ENCODE data around the gene AACS. TPM values are rescaled to one million over a fixed set of nuclear protein-coding genes. Genes with fewer than 3 reads are reported as not detected.

The AACS gene
- total and polyA plus RNA-seq, 2 donors (not counting 1 experiment from before 2014, with no cell fraction given): 6.1 to 20.8 TPM

GRCh38 chr12:125192690-125193221 is 127.5 kb downstream of the AACS start:
- 79% methylated on average over 9 of the region's 9 CpGs for WGBS (ENCODE audit: insufficient coverage)
- Histone ChIP-seq H3K4me1 (ENCODE audit: control insufficient read depth in 2 of 2, insufficient read depth in 2 of 2, low read length in 2 of 2) (peaks cover 4 to 13% of the 10 kb centered on the region in 2 donors), H3K27ac (ENCODE audit: low read length in 2 of 2) (no peak overlapping the region), H3K79me2 (ENCODE audit: control insufficient read depth, insufficient read depth, low read length) (no peaks in the 10 kb centered on the region), H4K20me1 (ENCODE audit: control insufficient read depth, insufficient read depth, low read length, poor library complexity, severe bottlenecking) (no peaks in the 10 kb centered on the region), H3K27me3 (replicated peaks in 1 of 4; ENCODE audit: control extremely low read depth in 1 of 4, control insufficient read depth in 3 of 4, insufficient read depth in 4 of 4, low read length in 3 of 4) (peaks cover 0 to 48% (median 21%) of the 10 kb centered on the region in 4 experiments), H3K9me3 (ENCODE audit: control extremely low read depth in 1 of 3, control insufficient read depth in 2 of 3, insufficient read depth in 1 of 3, low read length in 2 of 3) (no peaks in the 10 kb centered on the region), H3K4me2 (replicated peaks; ENCODE audit: low read depth, low read length, poor library complexity, severe bottlenecking) (no peak overlapping the region), H2AFZ (ENCODE audit: insufficient read depth, low read depth, low read length, poor library complexity, severe bottlenecking) (no peak overlapping the region), H3K36me3 (replicated peaks in 1 of 2; ENCODE audit: control extremely low read depth in 1 of 2, control insufficient read depth in 1 of 2, extremely low read depth in 1 of 2, insufficient read depth in 2 of 2, low read length in 1 of 2) (no peaks in the 10 kb centered on the region), H3K4me3 (ENCODE audit: control extremely low read depth in 1 of 5, extremely low read depth in 1 of 5, insufficient read depth in 1 of 5, low read depth in 2 of 5, low read length in 4 of 5) (no peak overlapping the region), H3K9ac (ENCODE audit: low read length) (no peak overlapping the region)
- DNase-seq: no peak
- Mint-ChIP-seq H3K4me3 (no peak overlapping the region), H3K9me3 (ENCODE audit: insufficient read depth) (no peaks in the 10 kb centered on the region), H3K27ac (no peak overlapping the region), H3K27me3 (peaks cover 70% of the 10 kb centered on the region), H3K4me1 (peaks cover 10% of the 10 kb centered on the region)
- no peak for TF ChIP-seq CTCF (IDR thresholded peaks at IDR 0.05)
- no peak for TF ChIP-seq EZH2 (IDR thresholded peaks at IDR 0.05; ENCODE audit: borderline replicate concordance, insufficient read depth, low read depth, low read length, poor library complexity, severe bottlenecking)
- no peak for ATAC-seq (ENCODE audit: low read depth)
- POLR2A ChIA-PET: no interaction called here
- intact Hi-C loops (cut with micrococcal nuclease): no loop called here
- CTCF ChIA-PET: no interaction called here

Small RNA genes within 50 kb of the gene (small RNA-seq; reads per million reads assigned to genes)
- not detected for gene AC122688.1 (ENCODE audit: insufficient read length, low read depth, low replicate concordance)

Other genes with a start within 250 kb of the AACS start
- 25.8 and 26.8 TPM in 2 replicates for gene SCARB1, start 201.6 kb upstream of the AACS start, total RNA-seq
- 30.0 and 30.7 TPM in 2 replicates for gene SCARB1, start 201.6 kb upstream of the AACS start, polyA plus RNA-seq
- 950 and 953 TPM in 2 replicates for gene UBC, start 150.8 kb upstream of the AACS start, total RNA-seq
- gene UBC, start 150.8 kb upstream of the AACS start, polyA plus RNA-seq: 3,294 and 4,477 TPM in 2 replicates
- gene DHX37, start 76.3 kb upstream of the AACS start, total RNA-seq: 33.1 and 37.8 TPM in 2 replicates
- gene DHX37, start 76.3 kb upstream of the AACS start, polyA plus RNA-seq: 25.0 and 29.9 TPM in 2 replicates
- gene BRI3BP, start 71.8 kb upstream of the AACS start, total RNA-seq: 14.3 and 15.0 TPM in 2 replicates
- 5.2 and 6.8 TPM in 2 replicates for gene BRI3BP, start 71.8 kb upstream of the AACS start, polyA plus RNA-seq
- 0.10 and 0.61 TPM in 2 replicates for gene TMEM132B, start 121.0 kb downstream of the AACS start, total RNA-seq
- gene TMEM132B, start 121.0 kb downstream of the AACS start, polyA plus RNA-seq: not detected in 2 replicates